Upper lobe of left lung (tissue), 6 donors: ENCODE data around the gene SUPT7L. TPM values are rescaled to one million over a fixed set of nuclear protein-coding genes. Genes with fewer than 3 reads are reported as not detected.

ENCODE experiments used
- ATAC-seq, 2 donors: fragments of 200-7000 bp; cut with Tn5 transposase; one replicate each; pipeline ENCODE4 v1.9.1; 2022; ENCODE audit warnings: mild to moderate bottlenecking in 2 of 2, moderate library complexity in 2 of 2; ENCODE audit not compliant: low FRiP score in 2 of 2
- DNase-seq, 2 donors: peaks; one replicate each; pipeline ENCODE4 v3.0.0-alpha.2; 2019 to 2020
- H3K27ac ChIP-seq, 4 donors: fragments of 200-600 bp; sonication (generic); one replicate each; pipeline ENCODE4 v1.5.1; 2016 to 2019
- H3K27me3 ChIP-seq, 4 donors: fragments of 200-600 bp; sonication (generic); one replicate each; pipeline ENCODE4 v1.5.1; 2017 to 2019
- H3K36me3 ChIP-seq, 4 donors: fragments of 200-600 bp; sonication (generic); one replicate each; pipeline ENCODE4 v1.5.1; 2016 to 2019
- H3K4me1 ChIP-seq, 4 donors: fragments of 200-600 bp; sonication (generic); one replicate each; pipeline ENCODE4 v1.5.1; 2018 to 2019
- H3K4me3 ChIP-seq, 4 donors: fragments of 200-600 bp; sonication (generic); one replicate each; pipeline ENCODE4 v1.5.1; 2017 to 2019; ENCODE audit warnings: mild to moderate bottlenecking in 2 of 4, moderate library complexity in 1 of 4
- H3K9me3 ChIP-seq, 4 donors: fragments of 200-600 bp; sonication (generic); one replicate each; pipeline ENCODE4 v1.5.1; 2018 to 2019
- CTCF ChIP-seq, 6 experiments: fragments of 450-650 bp in 4 of 6; fragments of 200-600 bp in 2 of 6; sonication (generic) in 2 of 6; IDR thresholded peaks; one replicate each; pipeline ENCODE4 v1.5.1; 2016 to 2019; ENCODE audit warnings: antibody characterized with exemption in 6 of 6
- EP300 ChIP-seq, 4 donors: sonication (generic); formaldehyde crosslinking; IDR thresholded peaks; one replicate each; pipeline ENCODE4 v1.5.1; 2017; ENCODE audit warnings: antibody characterized with exemption in 4 of 4, control low read depth in 2 of 4
- POLR2A ChIP-seq, 4 donors: fragments of 450-650 bp; IDR thresholded peaks; one replicate each; pipeline ENCODE4 v1.5.1; 2016 to 2017; ENCODE audit warnings: antibody characterized with exemption in 4 of 4, mild to moderate bottlenecking in 2 of 4
- POLR2AphosphoS5 ChIP-seq, 2 donors: sonication (generic); formaldehyde crosslinking; IDR thresholded peaks; one replicate each; pipeline ENCODE4 v1.5.1; 2017; ENCODE audit warnings: antibody characterized with exemption in 2 of 2
- WGBS, 2 donors: methylation state at CpG; one replicate each; pipeline ENCODE4 v1.1.5; 2017 to 2018; 5-methylcytosine and 5-hydroxymethylcytosine counted together
- total RNA-seq, 6 donors: library from RNA; depleted of rRNA in 4 of 6; stranded (reverse); fragments of >200 nt in 4 of 6; gene quantifications; one replicate each; pipeline versions ENCODE4 v1.1.0 to v1.2.1, GENCODE V29; 2016 to 2021
- donor health status: DM: no; HTN: no; CAD: no; lungs with moderate emphysema.
- donor health status: DM: no; HTN: yes; CAD: no; lungs with severe emphysema.

Gene SUPT7L
- total RNA-seq, 6 donors from 2014 or later = 22.2 to 70.2 (median 25.0) TPM

- H3K27ac ChIP-seq = no peak overlapping the region
- no peak for ATAC-seq
- no peak overlapping the region for H3K4me3 ChIP-seq
- TF ChIP-seq CTCF (IDR thresholded peaks at IDR 0.05) (no peak), POLR2A (IDR thresholded peaks at IDR 0.05) (no peak), POLR2AphosphoS5 (IDR thresholded peaks at IDR 0.05) (no peak), EP300 (IDR thresholded peaks at IDR 0.05) (no peak)
- no peaks in the 10 kb centered on the region for H3K27me3 ChIP-seq
- WGBS, 2 donors = 89 to 100% methylated on average over 2 of the region's 2 CpGs
- no peak for DNase-seq
- no peaks in the 10 kb centered on the region for H3K9me3 ChIP-seq
- H3K4me1 ChIP-seq = no peaks in the 10 kb centered on the region
- H3K36me3 ChIP-seq = peaks cover 36 to 100% (median 80%) of the 10 kb centered on the region in 4 donors
Observed at GRCh38 chr2:27653397-27653796, 10.0 kb downstream of the SUPT7L start.

GRCh38 chr2:27652790-27653189 lies 10.6 kb downstream of the SUPT7L start:
- WGBS, 2 donors = 89 to 90% methylated on average over 1 of the region's 1 CpG
- Histone ChIP-seq H3K4me3 (no peak overlapping the region), H3K9me3 (no peaks in the 10 kb centered on the region), H3K4me1 (no peaks in the 10 kb centered on the region), H3K27me3 (no peaks in the 10 kb centered on the region), H3K36me3 (peaks cover 36 to 100% (median 85%) of the 10 kb centered on the region in 4 donors), H3K27ac (no peak overlapping the region)
- TF ChIP-seq EP300 (IDR thresholded peaks at IDR 0.05) = no peak
- TF ChIP-seq POLR2A (IDR thresholded peaks at IDR 0.05) = no peak
- TF ChIP-seq CTCF (IDR thresholded peaks at IDR 0.05) = no peak
- no peak for TF ChIP-seq POLR2AphosphoS5 (IDR thresholded peaks at IDR 0.05)
- DNase-seq (no peak), ATAC-seq (no peak)

GRCh38 chr2:27652341-27652740 lies 11.1 kb downstream of the SUPT7L start:
- no peak for TF ChIP-seq POLR2AphosphoS5 (IDR thresholded peaks at IDR 0.05)
- no peak for DNase-seq
- no peak overlapping the region for H3K4me3 ChIP-seq
- H3K9me3 ChIP-seq = no peaks in the 10 kb centered on the region
- H3K4me1 ChIP-seq = no peaks in the 10 kb centered on the region
- H3K27ac ChIP-seq = no peak overlapping the region
- no peak for ATAC-seq
- H3K36me3 ChIP-seq = peaks cover 34 to 100% (median 85%) of the 10 kb centered on the region in 4 donors
- H3K27me3 ChIP-seq = no peaks in the 10 kb centered on the region

GRCh38 chr2:27651056-27651455 lies 12.4 kb downstream of the SUPT7L start:
- ATAC-seq (no peak), DNase-seq (no peak)
- Histone ChIP-seq H3K4me1 (no peaks in the 10 kb centered on the region), H3K9me3 (no peaks in the 10 kb centered on the region), H3K4me3 (no peak overlapping the region), H3K36me3 (peaks cover 28 to 100% (median 80%) of the 10 kb centered on the region in 4 donors), H3K27ac (no peak overlapping the region), H3K27me3 (no peaks in the 10 kb centered on the region)
- 84 to 87% methylated on average over 4 of the region's 4 CpGs for WGBS, 2 donors
- TF ChIP-seq EP300 (IDR thresholded peaks at IDR 0.05) = no peak
- TF ChIP-seq POLR2A (IDR thresholded peaks at IDR 0.05) = no peak
- TF ChIP-seq CTCF (IDR thresholded peaks at IDR 0.05) = no peak
- TF ChIP-seq POLR2AphosphoS5 (IDR thresholded peaks at IDR 0.05) = no peak

- WGBS, 2 donors = 90 to 92% methylated on average over 4 of the region's 4 CpGs
- DNase-seq (no peak), ATAC-seq (no peak)
- no peaks in the 10 kb centered on the region for H3K27me3 ChIP-seq
- H3K27ac ChIP-seq = no peak overlapping the region
- no peak for TF ChIP-seq CTCF (IDR thresholded peaks at IDR 0.05)
- TF ChIP-seq EP300 (IDR thresholded peaks at IDR 0.05) = no peak
- no peak for TF ChIP-seq POLR2AphosphoS5 (IDR thresholded peaks at IDR 0.05)
- TF ChIP-seq POLR2A (IDR thresholded peaks at IDR 0.05) = no peak
- no peaks in the 10 kb centered on the region for H3K4me1 ChIP-seq
- H3K36me3 ChIP-seq = peaks cover 20 to 100% (median 64%) of the 10 kb centered on the region in 4 donors
- no peak overlapping the region for H3K4me3 ChIP-seq
- H3K9me3 ChIP-seq = no peaks in the 10 kb centered on the region
Observed at GRCh38 chr2:27647737-27648136, 15.7 kb downstream of the SUPT7L start.
